GM18511 (cell line): Measurements from ENCODE around the gene SLC17A7.
"Not testable (repeated sequence)": the region's sequence is repeated elsewhere in the genome, so short reads cannot be mapped to it uniquely, and the experiment has no call there.

ENCODE experiments used
- ATAC-seq: cut with Tn5 transposase; IDR thresholded peaks from one replicate; pipeline ENCODE4 v1.9.1; 2021; ENCODE audit warnings: mild to moderate bottlenecking, moderate library complexity; ENCODE audit not compliant: unreplicated experiment

SLC17A7 gene

DNA sequence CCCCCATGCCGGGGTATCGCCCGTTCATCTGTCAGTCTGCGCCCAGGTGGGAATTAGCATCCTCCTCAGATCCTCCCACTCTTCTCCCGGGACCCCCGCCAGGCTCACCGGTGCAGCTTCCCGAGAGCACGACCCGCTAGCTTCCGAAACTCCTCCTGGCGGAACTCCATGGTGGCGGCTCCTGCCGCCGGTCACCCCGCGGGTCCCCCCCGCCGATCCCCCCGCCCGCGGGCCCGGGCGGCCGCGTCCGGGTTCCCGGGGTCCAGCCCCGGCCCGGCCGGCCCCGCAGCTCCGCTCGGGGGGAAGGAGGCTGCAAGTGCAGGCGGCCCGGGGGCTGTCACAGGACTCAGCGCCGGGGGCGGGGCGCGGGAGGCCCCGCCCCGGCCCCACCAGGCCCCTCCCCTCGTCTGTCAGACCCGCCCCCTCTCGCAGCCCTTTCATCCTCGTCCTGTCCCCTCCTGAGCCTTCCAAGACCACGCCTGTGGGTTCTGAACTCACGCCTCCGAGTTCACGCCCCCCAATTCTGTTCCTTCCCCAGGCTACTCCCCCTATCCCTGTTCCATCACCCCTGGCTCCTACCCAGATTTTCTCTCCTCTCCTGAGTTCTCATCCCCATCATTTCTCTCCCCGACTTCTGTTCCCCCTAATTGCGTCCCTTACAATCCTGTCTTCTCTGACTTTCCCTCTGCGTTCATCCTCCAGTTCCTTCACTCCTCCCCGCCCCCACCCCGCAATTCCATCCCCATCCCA is at the start of gene SLC17A7:
Gene SLC17A7, minus strand, starts transcription at position 318 of the 750 bp plus-strand sequence. Its CDS starts 148 bp downstream, at position 170.
- no peak for ATAC-seq

DNA sequence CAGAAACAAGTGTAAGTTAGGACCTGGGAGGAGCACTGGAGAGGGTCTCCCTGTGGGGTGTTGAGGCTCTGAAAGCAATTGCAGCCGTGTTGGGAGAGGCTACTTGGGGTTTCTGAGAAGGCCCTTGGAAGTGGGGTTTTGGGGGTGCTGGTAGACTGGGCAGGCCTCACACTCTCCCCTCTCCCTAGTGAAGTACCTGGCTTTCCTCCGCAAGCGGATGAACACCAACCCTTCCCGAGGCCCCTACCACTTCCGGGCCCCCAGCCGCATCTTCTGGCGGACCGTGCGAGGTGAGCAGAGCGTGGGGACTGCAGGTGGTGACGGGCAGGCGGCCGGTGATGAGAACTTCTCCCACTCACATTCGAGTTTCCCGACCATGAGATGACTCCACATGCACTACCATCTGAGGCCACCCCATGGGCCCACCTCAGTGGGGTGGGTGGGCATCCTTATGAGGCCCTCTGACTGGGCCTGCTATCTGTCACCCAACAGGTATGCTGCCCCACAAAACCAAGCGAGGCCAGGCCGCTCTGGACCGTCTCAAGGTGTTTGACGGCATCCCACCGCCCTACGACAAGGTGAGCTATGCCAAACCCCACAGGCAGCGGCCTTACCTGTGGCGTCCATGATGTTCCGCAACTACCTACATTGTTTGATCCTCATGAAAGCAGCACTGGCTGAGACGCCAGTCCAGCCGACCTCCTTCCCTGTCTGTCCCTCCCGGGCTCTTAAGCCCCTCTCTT is 49.1 kb upstream of the SLC17A7 start:
- ATAC-seq: no peak

DNA sequence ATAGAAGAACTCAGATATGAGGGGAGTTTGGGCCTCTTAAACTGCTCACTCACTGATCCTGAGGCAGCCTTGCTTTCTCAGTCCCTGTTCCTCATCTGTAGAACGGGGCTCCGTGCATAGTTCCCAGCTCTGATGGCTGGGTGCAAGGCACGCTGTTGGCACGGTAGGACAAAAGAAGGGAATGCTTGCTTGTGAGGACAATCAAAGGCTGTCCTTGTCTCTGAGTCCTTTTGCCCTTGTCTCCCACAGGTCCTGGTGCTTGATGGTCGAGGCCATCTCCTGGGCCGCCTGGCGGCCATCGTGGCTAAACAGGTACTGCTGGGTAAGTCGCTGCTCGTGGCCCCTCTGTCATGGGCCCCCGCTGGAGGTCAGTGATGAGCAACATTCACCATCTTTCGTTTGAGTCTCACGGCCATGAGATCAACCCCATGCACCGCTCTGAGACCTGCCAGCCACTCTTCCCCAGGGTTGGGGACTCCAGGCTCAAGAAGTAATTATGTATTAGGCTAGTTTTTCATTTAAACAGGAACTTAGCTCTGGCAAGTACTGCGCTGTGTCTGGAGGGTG is 48.4 kb upstream of the SLC17A7 start:
- no peak for ATAC-seq

DNA sequence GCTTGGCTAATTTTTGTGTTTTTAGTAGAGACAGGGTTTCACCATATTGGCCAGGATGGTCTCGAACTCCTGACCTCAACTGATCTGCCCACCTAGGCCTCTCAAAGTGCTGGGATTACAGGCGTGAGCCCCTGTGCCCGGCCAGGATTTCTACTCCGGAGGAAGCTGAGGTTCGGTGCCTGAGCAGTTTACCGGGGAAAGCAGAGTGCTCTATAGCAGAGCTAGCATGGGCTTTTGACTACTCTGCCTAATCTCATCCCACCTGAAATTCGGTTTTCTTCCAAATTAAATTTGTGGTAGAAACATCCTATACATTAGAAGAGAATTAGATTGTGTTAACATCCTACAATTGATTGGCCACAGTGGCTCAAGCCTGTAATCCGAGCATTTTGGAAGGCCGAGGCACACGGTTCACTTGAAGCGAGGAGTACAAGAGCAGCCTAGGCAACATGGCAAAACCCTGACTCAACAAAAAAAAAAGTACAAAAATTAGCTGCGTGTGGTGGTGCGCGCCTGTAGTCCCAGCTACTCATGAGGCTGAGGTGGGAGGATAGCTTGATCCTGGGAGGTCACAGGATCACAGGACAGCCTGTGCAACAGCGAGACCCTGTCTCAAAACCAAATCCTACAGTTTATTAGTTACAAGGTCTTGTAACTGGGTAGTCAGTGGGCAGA is 47.7 kb upstream of the SLC17A7 start:
- no peak for ATAC-seq

DNA sequence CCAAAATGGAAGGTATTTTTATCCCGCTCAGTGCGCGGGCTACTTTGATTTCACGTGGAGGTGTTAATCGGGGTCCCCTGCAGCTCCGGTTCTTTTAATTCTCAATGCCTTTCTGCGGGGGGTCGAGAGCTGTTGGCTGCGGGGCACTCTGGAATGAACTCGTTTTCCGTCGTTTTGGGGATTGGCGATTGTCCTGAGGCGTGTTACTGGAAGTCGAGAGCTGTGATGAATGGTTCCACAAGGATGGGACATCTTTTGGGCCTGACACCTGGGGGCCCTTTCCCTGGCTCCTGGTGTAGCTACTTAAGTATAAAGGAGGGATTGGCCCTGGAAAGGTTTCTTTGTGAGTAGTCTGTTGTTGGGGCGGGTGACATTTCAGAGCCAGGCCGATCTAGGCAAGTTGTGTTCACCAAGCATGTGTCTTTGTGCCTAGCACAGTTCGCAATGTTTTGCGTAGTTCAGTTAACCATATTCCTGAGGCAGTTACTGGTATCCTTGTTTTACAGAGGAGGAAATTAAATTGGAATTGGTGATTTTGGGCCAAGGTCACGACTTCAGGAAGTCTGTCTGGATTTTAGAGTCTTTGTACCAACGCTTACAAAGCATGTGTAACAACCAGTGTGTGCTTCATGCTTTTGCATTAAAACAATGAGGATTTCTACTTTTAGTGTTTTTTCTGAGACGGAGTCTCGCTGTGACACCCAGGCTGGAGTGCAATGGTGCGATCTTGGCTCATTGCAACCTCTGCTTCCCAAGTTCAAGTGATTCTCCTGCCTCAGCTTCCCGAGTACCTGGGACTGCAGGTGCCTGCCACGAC is 46.9 kb upstream of the SLC17A7 start:
- no peak for ATAC-seq

DNA sequence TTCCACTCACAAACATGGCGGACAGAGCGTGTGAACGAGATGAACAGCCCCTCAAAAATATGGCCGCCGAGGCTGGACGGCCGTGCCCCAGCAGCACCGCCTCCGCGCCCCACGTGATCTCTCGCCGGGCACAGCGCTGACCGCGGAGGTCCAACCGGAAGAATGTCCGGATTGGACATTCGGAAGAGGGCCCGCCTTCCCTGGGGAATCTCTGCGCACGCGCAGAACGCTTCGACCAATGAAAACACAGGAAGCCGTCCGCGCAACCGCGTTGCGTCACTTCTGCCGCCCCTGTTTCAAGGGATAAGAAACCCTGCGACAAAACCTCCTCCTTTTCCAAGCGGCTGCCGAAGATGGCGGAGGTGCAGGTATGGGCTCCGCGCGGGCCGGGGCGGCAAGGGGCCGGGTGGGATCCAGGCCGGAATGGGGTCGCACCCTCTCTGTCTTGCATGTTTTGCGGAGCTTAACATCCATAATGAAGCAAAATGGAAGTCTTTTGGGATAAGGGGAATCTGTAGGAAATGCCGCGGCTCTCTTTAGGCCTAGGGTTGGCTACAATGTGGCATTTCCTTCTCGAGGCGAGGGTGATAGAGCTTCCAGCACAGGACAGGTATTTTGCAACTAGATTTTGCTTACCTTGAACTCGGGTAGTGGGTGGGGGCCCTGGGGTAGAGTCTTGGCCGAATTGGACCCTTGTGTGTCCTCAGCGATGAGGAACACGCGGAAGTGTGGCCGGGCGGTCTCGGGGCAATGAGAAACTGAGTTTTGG is 46.1 kb upstream of the SLC17A7 start, which contains the start of gene RPL13A:
Gene RPL13A, plus strand, starts transcription at position 332 of the 769 bp plus-strand sequence. Its CDS starts 22 bp downstream, at position 354.
- ATAC-seq: peak; percentile 91

DNA sequence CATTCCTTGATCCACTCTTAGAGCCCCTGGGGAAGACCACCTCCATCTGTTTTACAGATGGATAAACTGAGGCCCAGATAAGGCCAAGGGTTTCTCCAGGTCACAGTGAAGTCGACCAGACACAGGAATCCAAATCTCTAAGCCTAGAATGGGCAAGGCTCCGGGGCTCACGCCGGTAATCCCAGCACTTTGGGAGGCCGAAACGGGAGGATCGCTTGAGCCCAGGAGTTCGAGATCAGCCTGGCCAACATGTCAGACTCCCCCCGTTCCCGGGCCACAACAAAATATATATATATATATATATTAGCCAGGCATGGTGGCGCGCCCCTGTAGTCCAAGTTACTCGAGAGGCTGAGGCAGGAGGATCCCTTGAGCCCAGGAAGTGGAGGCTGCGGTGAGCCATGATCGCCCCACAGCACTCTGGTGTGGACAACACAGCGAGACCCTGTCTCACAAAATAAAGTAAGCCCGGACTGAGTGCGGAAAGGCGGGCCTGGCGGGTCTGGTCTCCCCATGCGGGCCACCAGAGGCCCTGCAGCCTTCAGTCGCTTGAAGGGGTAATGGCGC is 45.5 kb upstream of the SLC17A7 start:
- no peak for ATAC-seq

DNA sequence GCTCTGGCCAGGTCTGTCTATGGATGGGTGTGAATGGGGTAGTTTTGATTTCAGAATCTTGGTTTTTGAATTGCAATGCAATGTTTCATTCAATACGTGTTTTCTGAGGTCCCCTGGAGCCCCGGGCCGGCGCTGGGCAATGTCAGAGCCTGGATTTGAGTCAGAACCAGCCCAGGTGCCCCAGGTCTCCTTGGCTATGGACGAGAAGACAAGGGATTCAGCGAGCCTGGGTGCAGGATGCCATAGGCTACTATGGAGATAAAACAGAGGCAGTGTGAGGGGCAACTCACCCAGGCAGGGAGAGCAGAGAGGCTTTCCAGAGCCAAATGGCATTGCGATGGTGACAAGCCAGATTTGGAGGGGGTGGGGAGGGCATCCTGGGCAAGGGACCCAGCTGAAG is 44.9 kb upstream of the SLC17A7 start:
- ATAC-seq: no peak

DNA sequence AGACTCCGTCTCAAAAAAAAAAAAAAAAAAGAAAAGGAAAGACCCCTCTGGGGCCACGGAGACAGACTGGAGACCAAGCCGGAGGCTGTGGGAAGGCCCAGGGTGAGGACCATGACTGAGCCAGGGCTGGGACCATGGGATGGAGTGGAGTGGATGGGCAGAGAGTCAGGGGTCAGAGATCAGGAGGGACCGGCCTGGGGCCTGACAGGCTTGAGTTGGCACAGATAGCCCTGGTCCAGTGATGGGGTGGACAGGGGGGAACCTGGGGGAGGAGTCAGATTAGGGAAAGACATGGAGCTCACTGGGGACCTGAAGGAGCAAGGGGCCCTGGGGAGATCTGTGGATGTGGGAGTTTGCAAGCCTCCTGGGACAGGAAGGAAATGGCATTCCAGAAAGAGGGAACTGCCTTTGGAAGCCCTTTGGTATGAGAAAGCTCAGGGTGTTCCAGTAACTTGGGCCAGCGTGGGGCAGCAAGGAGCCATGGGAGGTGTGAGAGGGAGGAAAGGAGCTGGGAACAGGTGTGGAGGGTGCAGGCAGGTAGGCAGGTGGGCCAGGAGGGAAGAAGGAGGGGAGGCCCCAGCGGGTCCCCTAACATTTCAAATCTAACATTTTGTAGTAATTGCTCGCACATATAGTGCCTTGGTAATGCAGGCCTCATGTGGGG is 39.8 kb upstream of the SLC17A7 start:
- ATAC-seq: no peak

DNA sequence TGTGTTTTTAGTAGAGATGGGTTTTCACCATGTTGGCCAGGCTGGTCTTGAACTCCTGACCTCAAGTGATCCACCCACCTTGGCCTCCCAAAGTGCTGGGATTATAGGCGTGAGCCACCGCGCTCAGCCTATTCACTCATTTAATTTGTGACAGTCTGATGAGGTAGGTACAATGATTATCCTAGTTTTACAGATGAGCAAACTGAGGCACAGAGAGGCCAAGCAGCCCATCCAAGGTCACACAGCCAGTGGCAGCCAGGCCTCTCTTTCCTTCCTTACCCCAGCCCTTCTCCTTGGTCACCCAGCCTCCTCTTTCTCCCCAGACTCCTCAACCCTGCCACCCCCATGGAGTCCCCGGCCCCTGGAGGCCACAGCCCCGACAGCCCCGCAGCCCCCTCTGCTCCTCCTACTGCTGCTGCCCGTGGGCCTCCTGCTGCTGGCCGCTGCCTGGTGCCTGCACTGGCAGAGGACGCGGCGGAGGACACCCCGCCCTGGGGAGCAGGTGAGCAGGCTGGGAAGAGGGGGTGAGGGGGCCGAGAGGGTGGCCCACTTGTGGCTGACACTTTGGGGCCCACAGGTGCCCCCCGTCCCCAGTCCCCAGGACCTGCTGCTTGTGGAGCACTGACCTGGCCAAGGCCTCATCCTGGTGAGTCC is 38.8 kb upstream of the SLC17A7 start:
- no peak for ATAC-seq

DNA sequence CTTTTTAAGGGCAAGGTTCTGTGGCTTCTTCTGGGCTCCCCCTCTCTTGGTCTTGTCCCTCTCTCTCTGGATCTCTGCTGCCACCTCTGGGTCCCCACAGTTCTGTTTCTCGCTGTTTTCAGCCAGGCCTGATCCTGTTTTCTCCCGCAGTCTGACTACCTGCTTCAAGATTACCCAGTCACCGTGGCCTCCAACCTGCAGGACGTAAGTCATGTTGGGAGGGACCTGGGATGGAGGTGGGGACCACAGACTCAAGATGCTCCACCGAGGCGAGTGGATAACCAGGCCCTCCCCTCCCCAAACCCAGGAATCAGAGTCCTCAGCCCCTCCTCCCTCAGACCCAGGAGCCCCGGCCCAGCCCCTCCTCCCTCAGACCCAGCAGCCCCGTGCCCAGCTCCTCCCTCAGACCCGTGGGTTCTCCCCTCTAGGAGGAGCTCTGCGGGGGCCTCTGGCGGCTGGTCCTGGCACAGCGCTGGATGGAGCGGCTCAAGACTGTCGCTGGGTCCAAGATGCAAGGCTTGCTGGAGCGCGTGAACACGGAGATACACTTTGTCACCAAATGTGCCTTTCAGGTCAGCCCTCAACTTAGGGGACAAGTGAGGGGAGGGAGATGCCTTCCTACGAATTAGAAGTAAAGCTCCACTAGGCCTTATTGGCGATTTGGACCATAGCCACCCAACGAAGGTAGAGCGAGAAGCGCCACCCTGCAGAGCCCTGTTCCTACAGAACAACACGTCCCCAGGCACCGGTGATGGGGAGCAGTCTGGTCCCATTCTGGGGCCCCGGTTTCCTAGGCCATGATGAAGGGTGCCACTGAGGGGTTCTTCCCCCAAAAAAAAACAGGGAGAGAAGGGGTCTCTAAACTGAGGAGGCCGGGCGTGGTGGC is 34.9 kb upstream of the SLC17A7 start:
- no peak for ATAC-seq

DNA sequence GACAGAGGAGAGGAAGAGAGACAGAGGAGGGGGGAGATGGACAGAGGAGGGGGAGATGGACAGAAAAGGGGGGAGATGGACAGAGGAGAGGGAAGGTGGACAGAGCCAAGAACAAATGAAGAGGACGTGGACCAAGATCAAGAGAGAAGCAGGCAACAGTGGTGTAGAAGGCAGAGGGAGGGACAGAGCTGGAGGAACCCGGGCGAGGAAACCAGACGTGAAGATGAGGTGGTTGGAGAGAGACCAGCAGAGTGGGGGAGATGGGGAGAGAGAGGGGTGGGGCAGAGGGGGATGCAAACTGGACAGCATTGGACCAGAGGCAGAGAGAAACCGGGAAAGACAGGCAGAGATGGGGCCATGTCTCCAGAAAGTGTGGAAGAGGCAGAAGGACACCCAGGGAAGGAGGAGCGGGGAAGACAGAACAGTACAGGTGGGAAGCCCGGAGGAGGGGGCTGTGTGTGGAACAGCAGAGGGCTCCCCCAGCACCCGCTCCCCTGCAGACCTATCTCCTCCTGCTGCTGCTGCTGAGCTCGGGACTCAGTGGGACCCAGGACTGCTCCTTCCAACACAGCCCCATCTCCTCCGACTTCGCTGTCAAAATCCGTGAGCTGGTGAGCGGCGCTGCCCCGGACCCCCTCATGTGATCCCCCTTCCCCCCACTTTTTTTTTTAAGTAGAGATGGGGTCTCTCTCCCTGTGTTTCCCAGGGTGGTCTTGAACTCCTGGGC is 34.0 kb upstream of the SLC17A7 start:
- ATAC-seq: no peak

DNA sequence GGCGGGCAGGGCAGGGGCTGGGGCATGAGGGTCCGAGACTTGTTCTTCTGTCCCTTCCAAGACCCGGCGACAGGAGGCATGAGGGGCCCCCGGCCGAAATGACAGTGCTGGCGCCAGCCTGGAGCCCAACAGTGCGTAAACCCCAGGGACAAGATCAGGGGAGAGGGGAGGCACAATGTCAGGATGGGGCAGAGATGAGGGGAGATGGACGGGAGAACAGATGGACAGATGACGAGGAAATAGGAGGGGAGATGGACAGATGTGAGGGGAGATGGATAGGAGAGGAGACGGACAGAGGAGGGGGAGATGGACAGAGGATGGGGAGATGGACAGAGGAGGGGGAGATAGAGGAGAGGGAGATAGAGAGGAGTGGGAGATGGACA is 33.2 kb upstream of the SLC17A7 start:
- no peak for ATAC-seq

DNA sequence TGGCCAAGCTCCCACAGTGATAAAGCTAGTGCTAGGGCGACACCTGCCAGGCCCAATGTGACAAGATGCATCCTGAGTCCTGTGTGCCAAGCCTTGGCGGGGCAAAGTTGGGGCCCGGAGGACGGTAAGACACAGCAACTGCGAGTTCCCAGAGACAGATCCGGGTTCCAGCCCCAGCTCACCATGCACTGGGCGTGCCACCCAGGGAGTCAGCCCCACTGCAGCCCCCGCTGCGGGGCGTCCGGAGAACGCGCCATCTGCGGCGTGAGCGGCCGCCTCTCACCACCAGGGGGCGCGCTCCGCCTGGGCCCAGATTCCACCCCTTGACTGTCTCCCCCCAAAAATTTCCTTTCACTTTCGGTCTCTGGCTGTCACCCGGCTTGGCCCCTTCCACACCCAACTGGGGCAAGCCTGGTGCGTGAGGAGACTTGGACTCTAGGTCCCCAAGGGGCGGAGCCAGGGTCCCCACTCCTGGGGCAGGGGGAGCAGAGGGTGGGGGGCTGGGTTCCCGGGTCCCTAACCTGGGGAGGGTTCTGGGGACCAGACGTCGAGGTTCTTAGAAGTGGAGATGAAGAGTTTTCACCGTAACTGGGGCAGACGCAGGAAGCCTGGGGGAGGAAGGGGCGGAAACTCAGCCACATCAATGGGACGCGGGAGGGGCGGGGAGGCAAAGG is 32.7 kb upstream of the SLC17A7 start, which contains the start of gene FLT3LG:
Gene FLT3LG, plus strand, starts transcription at position 348 of the 674 bp plus-strand sequence. CDS start 425 bp downstream, outside the sequence.
- peak; percentile 66 for ATAC-seq

DNA sequence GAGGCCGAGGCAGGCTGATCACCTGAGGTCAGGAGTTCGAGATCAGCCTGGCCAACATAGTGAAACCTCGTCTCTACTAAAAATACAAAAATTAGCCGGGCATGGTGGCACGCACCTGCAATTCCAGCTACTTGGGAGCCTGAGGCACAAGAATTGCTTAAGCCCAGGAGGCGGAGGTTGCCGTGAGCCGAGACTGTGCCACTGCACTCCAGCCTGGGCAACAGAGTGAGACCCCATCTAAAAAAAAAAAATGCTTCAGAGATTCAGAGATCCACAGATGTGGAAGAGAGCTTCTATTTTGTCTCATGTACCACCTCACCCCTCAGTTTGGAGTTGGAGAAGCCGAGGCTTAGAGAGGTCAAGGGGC is 32.2 kb upstream of the SLC17A7 start:
- ATAC-seq: not testable (repeated sequence)

DNA sequence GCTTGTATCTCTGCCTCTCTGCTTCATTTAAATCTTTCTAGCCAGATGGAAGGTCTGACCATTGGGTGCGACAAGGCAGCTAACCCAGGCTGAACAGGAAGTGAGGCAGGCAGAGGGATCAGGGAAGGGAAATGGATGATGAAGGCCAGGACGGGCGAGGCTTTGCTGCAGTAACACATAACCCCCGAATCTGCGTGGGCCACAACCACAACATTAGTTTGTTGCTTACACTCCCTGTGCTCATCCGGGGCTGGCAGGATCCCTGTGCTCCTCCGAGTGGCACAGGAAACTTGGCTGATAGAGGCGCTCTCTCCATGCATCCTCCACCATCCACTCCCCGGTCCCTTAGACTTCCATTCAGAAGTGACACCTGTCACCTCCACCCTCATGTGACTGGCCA is 31.6 kb upstream of the SLC17A7 start:
- ATAC-seq: no peak
